Measurements from ENCODE around the gene RAB20. TPM values are rescaled to one million over a fixed set of nuclear protein-coding genes. Genes with fewer than 3 reads are reported as not detected.

RAB20 gene
- total and polyA plus RNA-seq, 2 experiments from 2014 or later, result 14.0 to 22.4 TPM

DNA sequence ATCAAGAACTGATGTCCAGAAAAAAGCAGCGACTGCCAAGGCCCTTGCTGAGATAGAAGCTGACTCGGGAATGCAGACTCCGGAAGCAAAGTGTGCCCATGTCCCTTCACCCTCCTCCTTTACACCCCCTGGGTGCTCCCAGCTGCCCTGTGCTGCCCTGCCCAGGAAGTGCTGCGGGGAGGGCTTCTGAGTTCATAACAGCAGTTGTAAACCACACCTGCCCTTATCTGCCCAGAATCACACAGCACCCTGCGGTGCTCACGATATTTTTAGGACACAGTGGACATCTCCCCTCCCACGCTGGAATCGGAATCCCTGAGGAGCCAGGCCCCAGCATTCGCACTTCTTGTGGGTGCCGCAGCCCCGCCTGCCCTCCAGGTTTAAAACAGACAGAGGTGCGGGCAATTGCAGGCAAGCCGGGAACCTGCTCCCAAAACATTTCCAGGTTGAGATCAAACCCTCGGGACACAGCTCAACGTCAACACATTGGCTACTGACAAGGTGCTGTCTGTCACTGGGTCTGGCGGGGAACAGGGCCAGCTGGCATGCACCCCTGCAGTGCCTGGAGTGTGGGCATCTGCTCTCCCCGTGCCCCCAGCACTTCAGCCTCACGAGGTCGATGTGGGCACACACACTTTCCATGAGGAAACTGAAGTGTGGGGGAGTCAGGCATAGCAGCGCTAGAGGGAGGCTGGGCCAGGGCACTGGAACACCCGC is 36.8 kb downstream of the RAB20 start:
- Histone ChIP-seq H3K4me3 (no peak overlapping the region), H3K9me3 (ENCODE audit: low read depth) (no peaks in the 10 kb centered on the region), H3K36me3 (no peaks in the 10 kb centered on the region), H3K27ac (no peak overlapping the region), H3K4me1 (ENCODE audit: low read depth) (peaks cover 47% of the 10 kb centered on the region), H3K27me3 (no peaks in the 10 kb centered on the region)
- DNase-seq (ENCODE audit: low read depth in 1 of 2, low spot score in 1 of 2), result no peak
- no peak for TF ChIP-seq CTCF (IDR thresholded peaks at IDR 0.05; ENCODE audit: low read depth, low read length)

DNA sequence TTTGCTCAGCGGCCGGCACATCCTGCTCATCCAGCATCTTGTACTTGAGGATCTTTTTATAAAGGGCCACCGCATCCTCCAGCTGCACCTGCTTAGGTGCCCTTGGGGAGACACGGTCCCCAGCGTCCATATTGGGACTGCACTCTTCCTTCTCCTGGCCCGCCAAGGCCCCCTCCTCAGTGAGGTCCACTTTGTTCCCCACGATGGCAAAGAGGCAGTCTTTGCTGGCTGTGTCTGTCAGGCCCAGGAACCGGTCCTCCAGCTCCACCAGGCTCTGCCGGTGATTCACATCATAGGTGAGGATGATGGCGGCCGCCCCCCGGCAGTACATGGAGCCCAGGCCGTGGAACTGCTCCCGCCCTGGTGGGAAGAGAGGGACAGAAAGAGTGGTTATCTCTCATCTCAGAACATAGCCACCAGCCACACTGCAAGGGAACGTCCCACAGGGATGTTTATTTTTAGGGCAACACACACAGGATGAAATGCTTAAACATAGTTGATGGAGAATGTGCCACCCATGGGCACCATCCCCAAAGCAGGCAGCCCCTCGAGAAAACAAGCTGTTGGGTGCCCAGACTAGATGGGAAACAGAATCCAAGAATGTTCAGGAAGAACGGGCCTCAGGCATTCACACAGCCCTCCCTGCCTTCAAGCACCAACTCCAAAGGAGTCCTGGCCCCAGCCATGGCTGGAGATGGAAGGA is 37.5 kb downstream of the RAB20 start:
- no peak for TF ChIP-seq CTCF (IDR thresholded peaks at IDR 0.05; ENCODE audit: low read depth, low read length)
- Histone ChIP-seq H3K4me1 (ENCODE audit: low read depth) (peaks cover 40% of the 10 kb centered on the region), H3K36me3 (no peaks in the 10 kb centered on the region), H3K27ac (no peak overlapping the region), H3K4me3 (no peak overlapping the region), H3K27me3 (no peaks in the 10 kb centered on the region), H3K9me3 (ENCODE audit: low read depth) (no peaks in the 10 kb centered on the region)
- no peak for DNase-seq (ENCODE audit: low read depth in 1 of 2, low spot score in 1 of 2)

GRCh38 chr13:110523180-110523579 is 38.3 kb downstream of the RAB20 start:
- H3K36me3 ChIP-seq, result no peaks in the 10 kb centered on the region
- no peaks in the 10 kb centered on the region for H3K27me3 ChIP-seq
- TF ChIP-seq CTCF (IDR thresholded peaks at IDR 0.05; ENCODE audit: low read depth, low read length), result no peak
- H3K4me1 ChIP-seq (ENCODE audit: low read depth), result peaks cover 33% of the 10 kb centered on the region
- H3K4me3 ChIP-seq, result no peak overlapping the region
- DNase-seq (ENCODE audit: low read depth in 1 of 2, low spot score in 1 of 2), result no peak
- H3K9me3 ChIP-seq (ENCODE audit: low read depth), result no peaks in the 10 kb centered on the region
- no peak overlapping the region for H3K27ac ChIP-seq

- Histone ChIP-seq H3K4me1 (ENCODE audit: low read depth) (peaks cover 30% of the 10 kb centered on the region), H3K4me3 (no peak overlapping the region), H3K36me3 (no peaks in the 10 kb centered on the region), H3K27ac (no peak overlapping the region), H3K9me3 (ENCODE audit: low read depth) (no peaks in the 10 kb centered on the region), H3K27me3 (no peaks in the 10 kb centered on the region)
- no peak for TF ChIP-seq CTCF (IDR thresholded peaks at IDR 0.05; ENCODE audit: low read depth, low read length)
- no peak for DNase-seq (ENCODE audit: low read depth in 1 of 2, low spot score in 1 of 2)
Measured at GRCh38 chr13:110522721-110523120, 38.8 kb downstream of the RAB20 start.

DNA sequence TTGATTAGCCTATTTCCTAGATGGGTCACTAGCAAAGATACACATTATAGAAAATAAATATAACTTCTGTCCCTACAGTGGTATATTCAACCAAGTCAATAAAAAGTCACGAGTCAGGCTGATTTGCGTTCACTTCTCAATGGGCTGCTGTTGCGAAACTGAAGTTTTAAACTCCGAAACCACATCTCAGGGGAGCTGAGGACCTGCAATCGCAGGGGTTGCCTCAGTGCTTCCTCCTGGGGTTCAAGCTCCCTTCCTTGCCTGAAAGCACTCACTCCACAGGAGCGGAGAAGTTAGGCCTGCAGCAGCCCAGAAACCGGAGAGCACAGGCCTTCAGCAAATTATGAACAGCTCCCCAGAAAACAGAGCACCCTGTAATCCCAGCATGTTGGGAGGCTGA is 39.6 kb downstream of the RAB20 start:
- H3K4me1 ChIP-seq (ENCODE audit: low read depth), result peaks cover 24% of the 10 kb centered on the region

More for the DNA sequence above, 39.6 kb downstream of the RAB20 start:
- no peak for TF ChIP-seq CTCF (IDR thresholded peaks at IDR 0.05; ENCODE audit: low read depth, low read length)
- no peak overlapping the region for H3K4me3 ChIP-seq
- H3K9me3 ChIP-seq (ENCODE audit: low read depth), result no peaks in the 10 kb centered on the region
- no peaks in the 10 kb centered on the region for H3K36me3 ChIP-seq
- H3K27me3 ChIP-seq, result no peaks in the 10 kb centered on the region
- peak in 1 of 2 donors; percentile 73 for DNase-seq (ENCODE audit: low read depth in 1 of 2, low spot score in 1 of 2)
- H3K27ac ChIP-seq, result no peak overlapping the region

All from cardiac muscle cell (in vitro differentiated cells and primary cell).